HepG2 (cell line): ENCODE data around the gene SCUBE2. TPM values are rescaled to one million over a fixed set of nuclear protein-coding genes. Genes with fewer than 3 reads are reported as not detected.

Source experiments
- CAMTA2 ChIP-seq: sonication (generic); formaldehyde crosslinking; IDR thresholded peaks from 2 replicates; pipeline ENCODE4 v1.4.0; 2020; ENCODE audit warnings: mild to moderate bottlenecking, missing genetic modification reagents, borderline replicate concordance
- CEBPG ChIP-seq: IDR thresholded peaks from 2 replicates; pipeline ENCODE4 v1.6.1; 2016
- MAZ ChIP-seq, 2 experiments: sonication (generic) in 1 of 2; formaldehyde crosslinking in 1 of 2; IDR thresholded peaks; 2 replicates each; pipeline versions ENCODE4 v1.5.0 to v1.6.1; 2012 to 2020; ENCODE audit warnings: low read depth in 2 of 2, mild to moderate bottlenecking in 2 of 2, borderline replicate concordance in 1 of 2, improper control_type of control experiment in 1 of 2, low read length in 1 of 2, missing genetic modification reagents in 1 of 2, moderate library complexity in 1 of 2
- MED8 ChIP-seq: sonication (generic); formaldehyde crosslinking; IDR thresholded peaks from 2 replicates; pipeline ENCODE4 v1.8.1; 2023; ENCODE audit warnings: mild to moderate bottlenecking, missing genetic modification reagents; ENCODE audit not compliant: insufficient replicate concordance
- TAF15 ChIP-seq: fragments of 200-400 bp; formaldehyde crosslinking; IDR thresholded peaks from one replicate; pipeline ENCODE4 v1.6.1; 2018; ENCODE audit warnings: mild to moderate bottlenecking, low read depth, low read length; ENCODE audit not compliant: poor library complexity, severe bottlenecking
- ZNF24 ChIP-seq: fragments of 450-650 bp; IDR thresholded peaks from 2 replicates; pipeline ENCODE4 v1.6.1; 2017; ENCODE audit warnings: antibody characterized with exemption, mild to moderate bottlenecking
- ZNF256 ChIP-seq: sonication (generic); formaldehyde crosslinking; conservative IDR thresholded peaks from 2 replicates; pipeline ENCODE4 v1.4.0; 2020; ENCODE audit warnings: missing genetic modification reagents
- ZNF605 ChIP-seq: sonication (generic); formaldehyde crosslinking; IDR thresholded peaks from 2 replicates; pipeline ENCODE4 v1.8.0; 2022; ENCODE audit warnings: mild to moderate bottlenecking, missing genetic modification reagents
- ZNF768 ChIP-seq: sonication (generic); formaldehyde crosslinking; IDR thresholded peaks from 2 replicates; pipeline ENCODE4 v1.4.0; 2020; ENCODE audit warnings: missing genetic modification reagents
- ZNF792 ChIP-seq: IDR thresholded peaks from 2 replicates; pipeline ENCODE4 v1.6.1; 2016
- polyA plus RNA-seq, 8 experiments: library from polyadenylated mRNA; depleted of rRNA in 3 of 8; stranded (reverse) in 7 of 8; unstranded in 1 of 8; fragments of >200 nt; fragmentation: Illumina TruSeq in 4 of 8; extraction: Trizol in 4 of 8; gene quantifications; 2 replicates each; pipeline versions ENCODE4 v1.2.1 to v1.2.3, GENCODE V29; 2011 to 2016; ENCODE audit warnings: low read depth in 4 of 8, missing spikeins in 1 of 8, mixed read lengths in 1 of 8; ENCODE audit not compliant: insufficient read depth in 1 of 8
- total RNA-seq, 5 experiments: library from RNA; depleted of rRNA; stranded (reverse); fragments of >200 nt; fragmentation: Illumina TruSeq; extraction: Trizol; gene quantifications; 2 replicates each; pipeline ENCODE4 v1.2.3, GENCODE V29; 2016; ENCODE audit warnings: low read depth in 1 of 5
- TF ChIP-seq, protein P1 (sequence below): sonication (generic); formaldehyde crosslinking; IDR thresholded peaks from 2 replicates; pipeline ENCODE4 v1.5.1; 2020; ENCODE audit warnings: missing genetic modification reagents, mild to moderate bottlenecking, borderline replicate concordance
- TF ChIP-seq, protein P2 (sequence below): sonication (generic); formaldehyde crosslinking; IDR thresholded peaks from 2 replicates; pipeline ENCODE4 v1.5.0; 2020; ENCODE audit warnings: missing genetic modification reagents
- TF ChIP-seq, protein P3 (sequence below): sonication (generic); formaldehyde crosslinking; conservative IDR thresholded peaks from 2 replicates; pipeline ENCODE4 v1.8.0; 2022; ENCODE audit warnings: missing genetic modification reagents
- TF ChIP-seq, protein P4 (sequence below): sonication (generic); formaldehyde crosslinking; IDR thresholded peaks from 2 replicates; pipeline ENCODE4 v1.5.1; 2020; ENCODE audit warnings: missing genetic modification reagents, mild to moderate bottlenecking, borderline replicate concordance
- TF ChIP-seq, protein P5 (sequence below): sonication (generic); formaldehyde crosslinking; IDR thresholded peaks from 2 replicates; pipeline ENCODE4 v1.8.1; 2022; ENCODE audit warnings: mild to moderate bottlenecking, missing genetic modification reagents
- TF ChIP-seq, protein P6 (sequence below): sonication (generic); formaldehyde crosslinking; IDR thresholded peaks from 2 replicates; pipeline ENCODE4 v1.8.1; 2023; ENCODE audit warnings: mild to moderate bottlenecking, missing genetic modification reagents, borderline replicate concordance
- TF ChIP-seq, protein P7 (sequence below): sonication (generic); formaldehyde crosslinking; IDR thresholded peaks from 2 replicates; pipeline ENCODE4 v1.5.1; 2020; ENCODE audit warnings: mild to moderate bottlenecking, moderate library complexity, missing genetic modification reagents

Gene SCUBE2
- total and polyA plus RNA-seq, 2 of the 13 experiments (the other 11 are each of a cell fraction or from before 2014, with no cell fraction given), result 0.09 TPM; not detected in 1

DNA sequence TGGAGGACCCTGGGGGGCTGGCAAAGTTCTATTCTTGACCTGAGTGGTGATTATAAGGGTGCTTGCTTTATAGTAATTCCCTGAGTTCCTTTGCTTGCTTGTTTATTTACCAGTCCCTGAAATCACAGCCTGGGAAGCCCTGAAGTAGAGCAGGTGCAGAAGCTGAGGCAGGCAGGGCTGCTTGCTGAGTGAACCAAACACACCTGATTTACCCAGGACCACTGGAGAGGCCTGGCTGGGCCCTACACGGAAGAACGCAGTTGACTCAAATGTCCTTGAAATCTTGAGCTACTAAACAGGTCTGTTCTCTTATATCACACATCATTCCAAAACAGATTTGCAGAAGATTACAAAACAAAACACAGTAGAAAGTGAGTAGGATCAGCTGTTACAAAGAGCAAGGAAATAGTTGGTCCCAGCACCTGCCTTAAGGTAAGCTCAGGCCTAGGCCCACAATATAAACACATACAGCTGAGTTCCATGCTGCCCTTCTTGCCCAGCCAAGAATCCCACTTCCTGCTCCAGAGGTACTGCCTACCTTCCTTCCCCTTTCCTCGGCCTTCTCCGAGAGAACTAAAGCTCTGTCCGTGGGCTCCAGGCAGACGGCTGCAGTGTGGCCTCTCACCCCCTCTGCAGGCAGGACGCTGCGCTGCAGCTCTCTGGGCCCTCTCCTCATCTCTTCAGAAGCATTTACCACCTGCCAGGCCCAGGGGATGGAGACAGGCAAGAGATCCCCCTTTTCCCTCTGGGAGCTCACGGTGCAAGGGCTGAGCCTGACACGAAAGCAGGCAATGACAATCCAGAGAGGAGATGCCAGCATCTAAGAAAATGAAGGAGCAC, 46.1 kb upstream of the SCUBE2 start (continued):
- TF ChIP-seq, protein P1, sequence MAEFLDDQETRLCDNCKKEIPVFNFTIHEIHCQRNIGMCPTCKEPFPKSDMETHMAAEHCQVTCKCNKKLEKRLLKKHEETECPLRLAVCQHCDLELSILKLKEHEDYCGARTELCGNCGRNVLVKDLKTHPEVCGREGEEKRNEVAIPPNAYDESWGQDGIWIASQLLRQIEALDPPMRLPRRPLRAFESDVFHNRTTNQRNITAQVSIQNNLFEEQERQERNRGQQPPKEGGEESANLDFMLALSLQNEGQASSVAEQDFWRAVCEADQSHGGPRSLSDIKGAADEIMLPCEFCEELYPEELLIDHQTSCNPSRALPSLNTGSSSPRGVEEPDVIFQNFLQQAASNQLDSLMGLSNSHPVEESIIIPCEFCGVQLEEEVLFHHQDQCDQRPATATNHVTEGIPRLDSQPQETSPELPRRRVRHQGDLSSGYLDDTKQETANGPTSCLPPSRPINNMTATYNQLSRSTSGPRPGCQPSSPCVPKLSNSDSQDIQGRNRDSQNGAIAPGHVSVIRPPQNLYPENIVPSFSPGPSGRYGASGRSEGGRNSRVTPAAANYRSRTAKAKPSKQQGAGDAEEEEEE (CRISPR knock-in tag), result no peak
- TF ChIP-seq, protein P2, sequence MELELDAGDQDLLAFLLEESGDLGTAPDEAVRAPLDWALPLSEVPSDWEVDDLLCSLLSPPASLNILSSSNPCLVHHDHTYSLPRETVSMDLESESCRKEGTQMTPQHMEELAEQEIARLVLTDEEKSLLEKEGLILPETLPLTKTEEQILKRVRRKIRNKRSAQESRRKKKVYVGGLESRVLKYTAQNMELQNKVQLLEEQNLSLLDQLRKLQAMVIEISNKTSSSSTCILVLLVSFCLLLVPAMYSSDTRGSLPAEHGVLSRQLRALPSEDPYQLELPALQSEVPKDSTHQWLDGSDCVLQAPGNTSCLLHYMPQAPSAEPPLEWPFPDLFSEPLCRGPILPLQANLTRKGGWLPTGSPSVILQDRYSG (CRISPR knock-in tag), result no peak
- TF ChIP-seq MAZ (IDR thresholded peaks at IDR 0.05; ENCODE audit: borderline replicate concordance, low read depth, low read length) (no peak), MAZ (CRISPR knock-in tag; IDR thresholded peaks at IDR 0.05; ENCODE audit: low read depth) (no peak), ZNF768 (CRISPR knock-in tag) (no peak), CEBPG (no peak), ZNF605 (CRISPR knock-in tag) (no peak), ZNF24 (no peak), MED8 (no peak), TAF15 (no peak), CAMTA2 (CRISPR knock-in tag) (no peak), ZNF256 (CRISPR knock-in tag) (no peak), ZNF792 (CRISPR knock-in tag) (no peak)
- TF ChIP-seq, protein P3, sequence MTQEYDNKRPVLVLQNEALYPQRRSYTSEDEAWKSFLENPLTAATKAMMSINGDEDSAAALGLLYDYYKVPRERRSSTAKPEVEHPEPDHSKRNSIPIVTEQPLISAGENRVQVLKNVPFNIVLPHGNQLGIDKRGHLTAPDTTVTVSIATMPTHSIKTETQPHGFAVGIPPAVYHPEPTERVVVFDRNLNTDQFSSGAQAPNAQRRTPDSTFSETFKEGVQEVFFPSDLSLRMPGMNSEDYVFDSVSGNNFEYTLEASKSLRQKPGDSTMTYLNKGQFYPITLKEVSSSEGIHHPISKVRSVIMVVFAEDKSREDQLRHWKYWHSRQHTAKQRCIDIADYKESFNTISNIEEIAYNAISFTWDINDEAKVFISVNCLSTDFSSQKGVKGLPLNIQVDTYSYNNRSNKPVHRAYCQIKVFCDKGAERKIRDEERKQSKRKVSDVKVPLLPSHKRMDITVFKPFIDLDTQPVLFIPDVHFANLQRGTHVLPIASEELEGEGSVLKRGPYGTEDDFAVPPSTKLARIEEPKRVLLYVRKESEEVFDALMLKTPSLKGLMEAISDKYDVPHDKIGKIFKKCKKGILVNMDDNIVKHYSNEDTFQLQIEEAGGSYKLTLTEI (CRISPR knock-in tag), result no peak
- TF ChIP-seq, protein P4, sequence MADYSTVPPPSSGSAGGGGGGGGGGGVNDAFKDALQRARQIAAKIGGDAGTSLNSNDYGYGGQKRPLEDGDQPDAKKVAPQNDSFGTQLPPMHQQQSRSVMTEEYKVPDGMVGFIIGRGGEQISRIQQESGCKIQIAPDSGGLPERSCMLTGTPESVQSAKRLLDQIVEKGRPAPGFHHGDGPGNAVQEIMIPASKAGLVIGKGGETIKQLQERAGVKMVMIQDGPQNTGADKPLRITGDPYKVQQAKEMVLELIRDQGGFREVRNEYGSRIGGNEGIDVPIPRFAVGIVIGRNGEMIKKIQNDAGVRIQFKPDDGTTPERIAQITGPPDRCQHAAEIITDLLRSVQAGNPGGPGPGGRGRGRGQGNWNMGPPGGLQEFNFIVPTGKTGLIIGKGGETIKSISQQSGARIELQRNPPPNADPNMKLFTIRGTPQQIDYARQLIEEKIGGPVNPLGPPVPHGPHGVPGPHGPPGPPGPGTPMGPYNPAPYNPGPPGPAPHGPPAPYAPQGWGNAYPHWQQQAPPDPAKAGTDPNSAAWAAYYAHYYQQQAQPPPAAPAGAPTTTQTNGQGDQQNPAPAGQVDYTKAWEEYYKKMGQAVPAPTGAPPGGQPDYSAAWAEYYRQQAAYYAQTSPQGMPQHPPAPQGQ (CRISPR knock-in tag), result no peak
- TF ChIP-seq, protein P5, sequence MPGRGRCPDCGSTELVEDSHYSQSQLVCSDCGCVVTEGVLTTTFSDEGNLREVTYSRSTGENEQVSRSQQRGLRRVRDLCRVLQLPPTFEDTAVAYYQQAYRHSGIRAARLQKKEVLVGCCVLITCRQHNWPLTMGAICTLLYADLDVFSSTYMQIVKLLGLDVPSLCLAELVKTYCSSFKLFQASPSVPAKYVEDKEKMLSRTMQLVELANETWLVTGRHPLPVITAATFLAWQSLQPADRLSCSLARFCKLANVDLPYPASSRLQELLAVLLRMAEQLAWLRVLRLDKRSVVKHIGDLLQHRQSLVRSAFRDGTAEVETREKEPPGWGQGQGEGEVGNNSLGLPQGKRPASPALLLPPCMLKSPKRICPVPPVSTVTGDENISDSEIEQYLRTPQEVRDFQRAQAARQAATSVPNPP (CRISPR knock-in tag), result no peak
- TF ChIP-seq, protein P6, sequence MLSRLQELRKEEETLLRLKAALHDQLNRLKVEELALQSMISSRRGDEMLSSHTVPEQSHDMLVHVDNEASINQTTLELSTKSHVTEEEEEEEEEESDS (CRISPR knock-in tag), result no peak
- TF ChIP-seq, protein P7, sequence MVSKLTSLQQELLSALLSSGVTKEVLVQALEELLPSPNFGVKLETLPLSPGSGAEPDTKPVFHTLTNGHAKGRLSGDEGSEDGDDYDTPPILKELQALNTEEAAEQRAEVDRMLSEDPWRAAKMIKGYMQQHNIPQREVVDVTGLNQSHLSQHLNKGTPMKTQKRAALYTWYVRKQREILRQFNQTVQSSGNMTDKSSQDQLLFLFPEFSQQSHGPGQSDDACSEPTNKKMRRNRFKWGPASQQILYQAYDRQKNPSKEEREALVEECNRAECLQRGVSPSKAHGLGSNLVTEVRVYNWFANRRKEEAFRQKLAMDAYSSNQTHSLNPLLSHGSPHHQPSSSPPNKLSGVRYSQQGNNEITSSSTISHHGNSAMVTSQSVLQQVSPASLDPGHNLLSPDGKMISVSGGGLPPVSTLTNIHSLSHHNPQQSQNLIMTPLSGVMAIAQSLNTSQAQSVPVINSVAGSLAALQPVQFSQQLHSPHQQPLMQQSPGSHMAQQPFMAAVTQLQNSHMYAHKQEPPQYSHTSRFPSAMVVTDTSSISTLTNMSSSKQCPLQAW, result peak; percentile 79
